Calu3 (cell line): ENCODE measurements around the gene CBX2. TPM values are rescaled to one million over a fixed set of nuclear protein-coding genes. Genes with fewer than 3 reads are reported as not detected.

Experiments used
- BruUV-seq: library from RNA; stranded (reverse); fragments of 400-500 nt; replicated peaks from 2 replicates; lab custom pipeline; 2021; lab: Mats Ljungman, UMichigan
- CTCF ChIA-PET: fragments of 300-600 bp; sonication (Branson Sonifier 250); formaldehyde crosslinking; loops from one replicate; lab custom pipeline; 2022; ENCODE audit warnings: antibody characterized with exemption; lab: Charles Lee
- DNase-seq: peaks from one replicate; pipeline ENCODE4 v3.0.0; 2022
- H3K27ac Mint-ChIP-seq: one replicate; pipeline ENCODE4 v1.8.0; 2022; ENCODE audit warnings: mixed read lengths; ENCODE audit not compliant: unreplicated experiment
- H3K27me3 Mint-ChIP-seq: one replicate; pipeline ENCODE4 v1.8.0; 2022; ENCODE audit warnings: mixed read lengths; ENCODE audit not compliant: unreplicated experiment
- H3K36me3 Mint-ChIP-seq: one replicate; pipeline ENCODE4 v1.8.0; 2022; ENCODE audit warnings: mild to moderate bottlenecking, moderate library complexity, mixed read lengths; ENCODE audit not compliant: insufficient read depth, unreplicated experiment
- H3K4me1 Mint-ChIP-seq: one replicate; pipeline ENCODE4 v1.8.0; 2022; ENCODE audit warnings: mild to moderate bottlenecking, low read depth, mixed read lengths; ENCODE audit not compliant: unreplicated experiment
- H3K4me3 Mint-ChIP-seq: one replicate; pipeline ENCODE4 v1.8.0; 2022; ENCODE audit warnings: mild to moderate bottlenecking, low read depth, moderate library complexity, mixed read lengths; ENCODE audit not compliant: unreplicated experiment
- H3K9me3 Mint-ChIP-seq: one replicate; pipeline ENCODE4 v1.8.0; 2022; ENCODE audit warnings: low read depth, mixed read lengths; ENCODE audit not compliant: unreplicated experiment
- CTCF ChIP-seq: fragments of 200-600 bp; IDR thresholded peaks from one replicate; pipeline ENCODE4 v1.8.0; 2022; ENCODE audit warnings: antibody characterized with exemption; ENCODE audit not compliant: unreplicated experiment
- intact Hi-C: fragments of 100-400 bp; cut with micrococcal nuclease; formaldehyde crosslinking; loops from one replicate; pipeline ENCODE4 v1.10.0; 2022; ENCODE audit not compliant: unreplicated experiment
- total RNA-seq: library from RNA; stranded (reverse); gene quantifications from 2 replicates; pipeline ENCODE4 v1.2.3, GENCODE V29; 2022

The CBX2 gene
- total RNA-seq, 1 experiment from 2014 or later, result 8.3 TPM

DNA sequence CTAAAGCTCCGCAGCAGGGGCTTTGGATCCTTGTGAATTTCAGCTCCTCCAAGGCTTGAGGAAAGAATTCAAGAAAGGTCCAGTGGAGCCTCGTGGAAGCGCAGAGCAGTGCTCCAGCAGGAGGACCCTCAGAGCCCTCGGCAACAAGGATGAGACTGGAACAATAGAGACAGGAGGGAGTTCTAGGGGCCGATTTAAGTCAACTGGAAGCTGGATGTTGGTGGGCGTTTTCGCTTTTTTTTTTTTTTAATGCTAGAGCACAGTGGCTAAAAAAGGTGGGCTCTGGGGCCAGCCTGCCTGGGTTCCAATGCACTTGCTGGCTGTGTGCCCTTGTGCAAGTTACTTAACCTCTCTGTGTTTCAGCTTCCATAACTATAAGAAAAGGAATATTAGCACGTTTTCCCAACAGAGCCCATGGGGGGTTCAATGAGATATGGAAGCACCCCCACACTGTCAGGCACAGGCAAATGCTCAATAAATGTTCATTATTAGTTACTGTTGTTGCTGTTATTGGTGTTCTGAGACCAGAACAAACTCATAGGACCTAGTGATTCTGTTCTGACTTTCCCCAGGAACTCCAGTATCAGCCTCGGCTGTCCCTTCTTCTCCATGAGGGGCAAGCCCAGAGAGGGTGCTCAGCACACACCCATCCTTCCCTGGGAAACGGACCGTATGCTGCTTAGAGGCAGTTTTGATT, 24.2 kb downstream of the CBX2 start:
- H3K9me3 Mint-ChIP-seq, result no peaks in the 10 kb centered on the region
- TF ChIP-seq CTCF, result no peak
- peak overlapping the region; percentile 2 for H3K4me3 Mint-ChIP-seq
- intact Hi-C loops, result no loop called here
- no peak overlapping the region for H3K27ac Mint-ChIP-seq
- no peak for DNase-seq
- peaks cover 7% of the 10 kb centered on the region for H3K36me3 Mint-ChIP-seq
- peaks cover 92% of the 10 kb centered on the region for H3K27me3 Mint-ChIP-seq
- H3K4me1 Mint-ChIP-seq, result peaks cover 22% of the 10 kb centered on the region
- no TSS peak for BruUV-seq
- CTCF ChIA-PET, result no interaction called here

DNA sequence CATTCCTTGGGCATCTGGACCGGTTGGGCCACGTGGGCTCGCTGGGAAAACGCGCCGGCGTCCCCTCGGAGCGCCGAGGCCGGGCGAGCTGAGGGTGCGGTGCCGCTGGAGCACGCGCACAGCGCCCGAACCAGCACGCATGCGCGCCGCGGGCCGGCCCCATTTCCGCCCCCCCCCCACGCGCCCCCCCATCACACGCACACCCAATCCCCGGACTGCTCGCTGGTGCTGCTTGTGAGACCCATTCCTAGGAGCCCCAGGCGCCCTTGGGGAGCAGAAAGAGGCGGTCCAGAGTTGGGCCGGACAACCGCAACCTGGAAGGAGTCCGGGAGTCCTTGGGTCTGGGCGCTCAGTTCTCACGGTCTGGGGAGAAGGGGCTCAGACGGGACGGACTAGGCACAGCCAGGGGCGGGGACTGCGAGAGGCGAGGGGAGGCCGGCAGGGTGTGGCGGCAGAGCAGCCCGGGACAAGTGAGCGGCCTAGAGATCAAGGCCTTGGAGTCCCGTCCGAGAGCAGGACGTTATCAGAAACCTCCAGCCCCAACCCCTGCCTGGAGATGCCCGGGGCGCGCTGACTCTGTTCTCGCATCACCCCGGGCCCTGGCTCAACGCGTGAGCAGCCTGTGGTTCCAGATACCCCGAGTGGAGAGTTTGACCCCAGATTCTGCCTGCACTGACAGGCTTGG, 24.9 kb downstream of the CBX2 start:
- CTCF ChIA-PET, result no interaction called here
- no TSS peak for BruUV-seq
- TF ChIP-seq CTCF, result no peak
- Mint-ChIP-seq H3K27me3 (peaks cover 99% of the 10 kb centered on the region), H3K27ac (no peak overlapping the region), H3K36me3 (peaks cover 4% of the 10 kb centered on the region), H3K4me1 (peaks cover 22% of the 10 kb centered on the region), H3K4me3 (no peak overlapping the region), H3K9me3 (no peaks in the 10 kb centered on the region)
- intact Hi-C loops, result no loop called here
- DNase-seq, result no peak

GRCh38 chr17:79803421-79803996, 25.6 kb downstream of the CBX2 start:
- no peak for TF ChIP-seq CTCF
- intact Hi-C loops, result no loop called here
- Mint-ChIP-seq H3K4me1 (peaks cover 25% of the 10 kb centered on the region), H3K27ac (no peak overlapping the region), H3K4me3 (no peak overlapping the region), H3K9me3 (no peaks in the 10 kb centered on the region), H3K36me3 (peaks cover 5% of the 10 kb centered on the region), H3K27me3 (peaks cover 94% of the 10 kb centered on the region)
- no TSS peak for BruUV-seq
- CTCF ChIA-PET, result no interaction called here
- DNase-seq, result no peak

DNA sequence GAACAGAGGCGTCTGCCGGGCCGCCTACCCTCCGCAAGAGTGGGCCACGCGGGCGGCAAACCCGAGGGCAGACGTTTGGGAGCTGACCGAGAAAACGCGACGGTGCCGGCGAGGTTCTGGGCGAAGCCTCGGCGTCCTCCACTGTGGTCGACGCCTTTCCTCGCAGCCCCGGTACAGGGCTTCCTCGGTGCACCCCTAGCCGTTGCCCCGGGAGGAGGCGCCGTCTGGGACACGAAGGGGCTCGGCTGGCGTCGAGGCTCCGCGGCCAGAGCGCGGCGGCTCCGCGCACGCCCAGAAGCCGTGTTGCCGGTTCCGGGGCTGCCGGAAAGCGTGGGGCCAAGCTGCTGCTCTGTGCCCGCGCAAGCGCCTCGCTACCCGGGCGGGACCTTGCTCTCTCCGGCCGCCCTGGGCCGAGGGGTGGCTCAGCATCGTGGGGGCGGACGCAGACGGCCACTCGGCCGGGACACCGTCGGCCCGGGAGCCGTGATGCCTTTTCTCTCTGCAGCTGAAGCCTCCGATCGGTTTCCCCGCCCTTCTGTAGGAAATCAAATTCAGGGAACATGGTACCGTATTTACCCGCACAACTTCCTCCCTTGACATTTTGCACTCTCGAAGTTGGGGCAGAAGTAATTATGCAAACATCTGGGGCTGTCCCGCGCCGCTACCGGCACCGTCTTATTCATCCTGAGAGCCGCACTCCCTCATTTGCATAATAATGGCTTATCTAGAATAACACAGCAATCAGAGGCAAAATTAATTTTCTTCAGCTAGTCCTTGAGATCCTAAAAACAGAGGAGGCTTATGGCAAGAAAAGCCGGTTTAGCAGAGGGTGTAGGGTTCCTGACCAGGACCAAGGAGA, 26.3 kb downstream of the CBX2 start:
- Mint-ChIP-seq H3K27me3 (peaks cover 87% of the 10 kb centered on the region), H3K9me3 (no peaks in the 10 kb centered on the region), H3K4me3 (peak overlapping the region; percentile 40), H3K27ac (no peak overlapping the region), H3K4me1 (peaks cover 32% of the 10 kb centered on the region), H3K36me3 (peaks cover 12% of the 10 kb centered on the region)
- no peak for DNase-seq
- TF ChIP-seq CTCF, result no peak
- intact Hi-C loops, result no loop called here
- CTCF ChIA-PET, result interaction anchor here (0.6 kb wide), 1 partner anchor 35 kb away, joined by 3 read pairs; the partner anchor contains the start of gene CBX4
- no TSS peak for BruUV-seq
